ENCODE measurements around the gene AGAP3. TPM values are rescaled to one million over a fixed set of nuclear protein-coding genes. Genes with fewer than 3 reads are reported as not detected.
"Not testable (repeated sequence)": the region's sequence is repeated elsewhere in the genome, so short reads cannot be mapped to it uniquely, and the experiment has no call there.

Gene AGAP3
- 10 to 100 TPM; 29.7 to 46.3 (median 35.1) TPM for total RNA-seq

GRCh38 chr7:151085691-151086620, at the start of gene AGAP3:
AGAP3 (plus strand) TSS chr7:151086475; CDS start chr7:151086742, 267 bp downstream.
- peaks cover 32% of the 10 kb centered on the region for H3K4me1 Mint-ChIP-seq (ENCODE audit: low read depth)
- H3K27me3 Mint-ChIP-seq (ENCODE audit: low read depth) = peaks cover 9% of the 10 kb centered on the region
- ATAC-seq (peak; percentile 11 to 14), DNase-seq (peak; percentile 60)
- peak within 1 kb of the TSS; percentile 86 for H3K4me3 Mint-ChIP-seq
- peaks cover 2% of the 10 kb centered on the region for H3K36me3 Mint-ChIP-seq (ENCODE audit: insufficient read depth)
- no peaks in the 10 kb centered on the region for H3K9me3 Mint-ChIP-seq

GRCh38 chr7:151038951-151039849, 47.1 kb upstream of the AGAP3 start:
- Mint-ChIP-seq H3K4me3 (peak overlapping the region; percentile 51), H3K4me1 (ENCODE audit: low read depth) (peaks cover 16% of the 10 kb centered on the region), H3K36me3 (ENCODE audit: insufficient read depth) (peaks cover 4% of the 10 kb centered on the region), H3K27me3 (ENCODE audit: low read depth) (no peaks in the 10 kb centered on the region), H3K9me3 (no peaks in the 10 kb centered on the region)
- ATAC-seq (peak; percentile 85 to 88), DNase-seq (peak; percentile 64)

- DNase-seq = no peak
- H3K27me3 Mint-ChIP-seq (ENCODE audit: low read depth) = no peaks in the 10 kb centered on the region
- ATAC-seq = no peak
- H3K36me3 Mint-ChIP-seq (ENCODE audit: insufficient read depth) = peaks cover 6% of the 10 kb centered on the region
- H3K4me1 Mint-ChIP-seq (ENCODE audit: low read depth) = peaks cover 16% of the 10 kb centered on the region
- no peak overlapping the region for H3K4me3 Mint-ChIP-seq
- no peaks in the 10 kb centered on the region for H3K9me3 Mint-ChIP-seq
Observed at GRCh38 chr7:151039850-151040548, 46.3 kb upstream of the AGAP3 start.

GRCh38 chr7:151040616-151041375, 45.5 kb upstream of the AGAP3 start:
- no peak for DNase-seq
- Mint-ChIP-seq H3K4me3 (no peak overlapping the region), H3K9me3 (no peaks in the 10 kb centered on the region), H3K4me1 (ENCODE audit: low read depth) (peaks cover 16% of the 10 kb centered on the region), H3K27me3 (ENCODE audit: low read depth) (no peaks in the 10 kb centered on the region), H3K36me3 (ENCODE audit: insufficient read depth) (peaks cover 2% of the 10 kb centered on the region)
- no peak for ATAC-seq

- not testable (repeated sequence) for H3K9me3 Mint-ChIP-seq; H3K27me3 Mint-ChIP-seq (ENCODE audit: low read depth); ATAC-seq; H3K36me3 Mint-ChIP-seq (ENCODE audit: insufficient read depth); DNase-seq; H3K4me3 Mint-ChIP-seq
- H3K4me1 Mint-ChIP-seq (ENCODE audit: low read depth) = peaks cover 16% of the 10 kb centered on the region
Observed at GRCh38 chr7:151043449-151043848, 42.8 kb upstream of the AGAP3 start.

- H3K4me3 Mint-ChIP-seq = no peak overlapping the region
- H3K27me3 Mint-ChIP-seq (ENCODE audit: low read depth) = no peaks in the 10 kb centered on the region
- H3K4me1 Mint-ChIP-seq (ENCODE audit: low read depth) = peaks cover 11% of the 10 kb centered on the region
- no peak for ATAC-seq
- no peak for DNase-seq
- H3K36me3 Mint-ChIP-seq (ENCODE audit: insufficient read depth) = peaks cover 2% of the 10 kb centered on the region
- no peaks in the 10 kb centered on the region for H3K9me3 Mint-ChIP-seq
Observed at GRCh38 chr7:151043959-151044358, 42.3 kb upstream of the AGAP3 start.

- no peaks in the 10 kb centered on the region for H3K9me3 Mint-ChIP-seq
- DNase-seq (no peak), ATAC-seq (no peak)
- no peaks in the 10 kb centered on the region for H3K4me1 Mint-ChIP-seq (ENCODE audit: low read depth)
- H3K27me3 Mint-ChIP-seq (ENCODE audit: low read depth) = peaks cover 3% of the 10 kb centered on the region
- H3K36me3 Mint-ChIP-seq (ENCODE audit: insufficient read depth) = peaks cover 2% of the 10 kb centered on the region
- H3K4me3 Mint-ChIP-seq = no peak overlapping the region
Observed at GRCh38 chr7:151045262-151045661, 41.0 kb upstream of the AGAP3 start.

GRCh38 chr7:151045967-151046366, 40.3 kb upstream of the AGAP3 start:
- Mint-ChIP-seq H3K36me3 (ENCODE audit: insufficient read depth) (peaks cover 2% of the 10 kb centered on the region), H3K9me3 (no peaks in the 10 kb centered on the region), H3K4me3 (no peak overlapping the region), H3K4me1 (ENCODE audit: low read depth) (no peaks in the 10 kb centered on the region), H3K27me3 (ENCODE audit: low read depth) (peaks cover 5% of the 10 kb centered on the region)
- DNase-seq (no peak), ATAC-seq (no peak)

- DNase-seq = no peak
- no peak for ATAC-seq
- Mint-ChIP-seq H3K27me3 (ENCODE audit: low read depth) (peaks cover 5% of the 10 kb centered on the region), H3K4me3 (no peak overlapping the region), H3K9me3 (no peaks in the 10 kb centered on the region), H3K36me3 (ENCODE audit: insufficient read depth) (peaks cover 2% of the 10 kb centered on the region), H3K4me1 (ENCODE audit: low read depth) (no peaks in the 10 kb centered on the region)
Observed at GRCh38 chr7:151046603-151047573, 39.4 kb upstream of the AGAP3 start.

GRCh38 chr7:151047976-151048815, 38.1 kb upstream of the AGAP3 start, which contains the start of gene ASIC3:
ASIC3 (plus strand) TSS chr7:151048531; CDS start chr7:151048886, 355 bp downstream.
- H3K9me3 Mint-ChIP-seq = no peaks in the 10 kb centered on the region

GRCh38 chr7:151048911-151049463, 37.3 kb upstream of the AGAP3 start:
- H3K4me1 Mint-ChIP-seq (ENCODE audit: low read depth) = peaks cover 2% of the 10 kb centered on the region
- ATAC-seq (no peak), DNase-seq (no peak)
- peaks cover 5% of the 10 kb centered on the region for H3K27me3 Mint-ChIP-seq (ENCODE audit: low read depth)
- H3K36me3 Mint-ChIP-seq (ENCODE audit: insufficient read depth) = peaks cover 2% of the 10 kb centered on the region
- no peaks in the 10 kb centered on the region for H3K9me3 Mint-ChIP-seq
- H3K4me3 Mint-ChIP-seq = no peak overlapping the region

More at GRCh38 chr7:151047976-151048815, 38.1 kb upstream of the AGAP3 start, which contains the start of gene ASIC3:
- ATAC-seq (no peak), DNase-seq (no peak)
- Mint-ChIP-seq H3K36me3 (ENCODE audit: insufficient read depth) (peaks cover 2% of the 10 kb centered on the region), H3K4me3 (no peak within 1 kb of the TSS), H3K4me1 (ENCODE audit: low read depth) (peaks cover 1% of the 10 kb centered on the region), H3K27me3 (ENCODE audit: low read depth) (peaks cover 5% of the 10 kb centered on the region)
